GM12892 (cell line): ENCODE data around the gene MPRIP.

ENCODE experiments used
- POLR2A ChIP-seq: IDR thresholded peaks from 2 replicates; pipeline ENCODE4 v1.6.1; 2011; ENCODE audit warnings: low read depth, low read length, control low read depth
- POLR2AphosphoS5 ChIP-seq: IDR thresholded peaks from 2 replicates; pipeline ENCODE4 v1.6.1; 2011; ENCODE audit warnings: low read depth, low read length, control low read depth
- TAF1 ChIP-seq: IDR thresholded peaks from 2 replicates; pipeline ENCODE4 v1.6.1; 2011; ENCODE audit warnings: low read depth, mild to moderate bottlenecking, control low read depth, low read length, borderline replicate concordance

- no peak for TF ChIP-seq POLR2A
- no peak for TF ChIP-seq POLR2AphosphoS5
- no peak for TF ChIP-seq TAF1
These were observed 184.4 kb downstream of the MPRIP start for GRCh38 chr17:17226451-17227265.
